ENCODE measurements around the gene SPATA18.

The SPATA18 gene

GRCh38 chr4:52058275-52058674 lies 7.2 kb downstream of the SPATA18 start:
- TF ChIP-seq EZH2phosphoT487 (IDR thresholded peaks at IDR 0.05; ENCODE audit: low read depth) (no peak), CTCF (IDR thresholded peaks at IDR 0.05; ENCODE audit: low read depth, low read length) (no peak)
- Histone ChIP-seq H3K4me1 (ENCODE audit: low read length) (peaks cover under 1% of the 10 kb centered on the region; the same call in 1 of the 2 replicates), H3K27ac (ENCODE audit: low read length) (no peak overlapping the region), H3K9me3 (ENCODE audit: insufficient read depth, low read length) (no peaks in the 10 kb centered on the region), H3K4me2 (ENCODE audit: low read length) (no peak overlapping the region), H3K4me3 (ENCODE audit: low read length) (no peak overlapping the region), H2AFZ (ENCODE audit: low read depth, low read length) (no peak overlapping the region), H4K20me1 (ENCODE audit: insufficient read depth, low read length) (no peaks in the 10 kb centered on the region), H3K9ac (ENCODE audit: low read length) (no peak overlapping the region), H3K27me3 (ENCODE audit: low read depth, low read length) (0 out of 2 replicates have a peak, but pooled peaks cover 2% of the 10 kb centered on the region), H3K36me3 (replicated peaks; ENCODE audit: low read depth, low read length) (no peaks in the 10 kb centered on the region), H3K79me2 (ENCODE audit: low read length) (no peaks in the 10 kb centered on the region)

- no peak overlapping the region for H3K4me2 ChIP-seq (ENCODE audit: low read length)
- no peaks in the 10 kb centered on the region for H3K79me2 ChIP-seq (ENCODE audit: low read length)
- no peak overlapping the region for H3K27ac ChIP-seq (ENCODE audit: low read length)
- H3K27me3 ChIP-seq (ENCODE audit: low read depth, low read length), result no peaks in the 10 kb centered on the region
- no peaks in the 10 kb centered on the region for H3K9me3 ChIP-seq (ENCODE audit: insufficient read depth, low read length)
- TF ChIP-seq CTCF (IDR thresholded peaks at IDR 0.05; ENCODE audit: low read depth, low read length) (no peak), EZH2phosphoT487 (IDR thresholded peaks at IDR 0.05; ENCODE audit: low read depth) (no peak)
- no peak overlapping the region for H2AFZ ChIP-seq (ENCODE audit: low read depth, low read length)
- no peak overlapping the region for H3K4me3 ChIP-seq (ENCODE audit: low read length)
- no peaks in the 10 kb centered on the region for H4K20me1 ChIP-seq (ENCODE audit: insufficient read depth, low read length)
- H3K36me3 ChIP-seq (replicated peaks; ENCODE audit: low read depth, low read length), result no peaks in the 10 kb centered on the region
- no peak overlapping the region for H3K9ac ChIP-seq (ENCODE audit: low read length)
- no peaks in the 10 kb centered on the region for H3K4me1 ChIP-seq (ENCODE audit: low read length)
Observed at GRCh38 chr4:52059372-52059771, 8.3 kb downstream of the SPATA18 start.

- H2AFZ ChIP-seq (ENCODE audit: low read depth, low read length), result no peak overlapping the region
Observed at GRCh38 chr4:52069571-52069970, 18.5 kb downstream of the SPATA18 start.

More at GRCh38 chr4:52069571-52069970, 18.5 kb downstream of the SPATA18 start:
- no peaks in the 10 kb centered on the region for H3K4me1 ChIP-seq (ENCODE audit: low read length)
- TF ChIP-seq CTCF (IDR thresholded peaks at IDR 0.05; ENCODE audit: low read depth, low read length), result no peak
- no peak for TF ChIP-seq EZH2phosphoT487 (IDR thresholded peaks at IDR 0.05; ENCODE audit: low read depth)
- no peaks in the 10 kb centered on the region for H3K27me3 ChIP-seq (ENCODE audit: low read depth, low read length)
- H3K9me3 ChIP-seq (ENCODE audit: insufficient read depth, low read length), result no peaks in the 10 kb centered on the region
- H3K4me3 ChIP-seq (ENCODE audit: low read length), result no peak overlapping the region
- H4K20me1 ChIP-seq (ENCODE audit: insufficient read depth, low read length), result no peaks in the 10 kb centered on the region
- no peak overlapping the region for H3K4me2 ChIP-seq (ENCODE audit: low read length)
- H3K36me3 ChIP-seq (replicated peaks; ENCODE audit: low read depth, low read length), result no peaks in the 10 kb centered on the region
- no peaks in the 10 kb centered on the region for H3K79me2 ChIP-seq (ENCODE audit: low read length)
- H3K27ac ChIP-seq (ENCODE audit: low read length), result no peak overlapping the region
- H3K9ac ChIP-seq (ENCODE audit: low read length), result no peak overlapping the region
